Naive thymus-derived CD4-positive, alpha-beta T cell (primary cell): ENCODE results near the gene SLC7A6OS. TPM values are rescaled to one million over a fixed set of nuclear protein-coding genes. Genes with fewer than 3 reads are reported as not detected.
A peak's percentile ranks its signal among the peaks of the same experiment; 100 is the strongest.

ENCODE experiments used
- ATAC-seq: fragments of 150-1000 bp; cut with Tn5 transposase; 2 replicates; pipeline ENCODE4 v1.10.0; 2021; ENCODE audit warnings: mild to moderate bottlenecking, moderate library complexity
- CTCF ChIA-PET: fragments of 350-600 bp; sonication (Branson Sonifier 250); formaldehyde crosslinking; loops from one replicate; lab custom pipeline; 2021; ENCODE audit warnings: antibody characterized with exemption; lab: Charles Lee
- POLR2A ChIA-PET: fragments of 350-600 bp; sonication (Branson Sonifier 250); formaldehyde crosslinking; loops from one replicate; lab custom pipeline; 2021; ENCODE audit warnings: antibody characterized with exemption, inconsistent platforms; lab: Charles Lee
- DNase-seq, 9 donors: peaks; one replicate each; pipeline versions ENCODE4 v3.0.0 to v3.0.0-alpha.2; 2020 to 2022; ENCODE audit warnings: mixed read lengths in 1 of 9
- H3K27ac ChIP-seq: one replicate; pipeline ENCODE4 v1.7.0; 2013; ENCODE audit warnings: mild to moderate bottlenecking, low read depth, low read length, moderate library complexity
- H3K27me3 ChIP-seq, 2 donors: one replicate each; pipeline ENCODE4 v1.7.0; 2013; ENCODE audit warnings: low read length in 2 of 2, mild to moderate bottlenecking in 2 of 2, moderate library complexity in 2 of 2; ENCODE audit not compliant: control insufficient read depth in 2 of 2, insufficient read depth in 2 of 2
- H3K36me3 ChIP-seq, 3 experiments: 1 replicate in 2 of 3; 2 replicates in 1 of 3; pipeline ENCODE4 v1.7.0; 2013; ENCODE audit warnings: low read length in 3 of 3, mild to moderate bottlenecking in 3 of 3, moderate library complexity in 1 of 3; ENCODE audit not compliant: insufficient read depth in 3 of 3, control insufficient read depth in 2 of 3
- H3K4me1 ChIP-seq, 2 donors: one replicate each; pipeline ENCODE4 v1.7.0; 2013; ENCODE audit warnings: low read length in 2 of 2, mild to moderate bottlenecking in 2 of 2, moderate library complexity in 1 of 2; ENCODE audit not compliant: control insufficient read depth in 2 of 2, insufficient read depth in 2 of 2
- H3K4me3 ChIP-seq: 2 replicates; pipeline ENCODE4 v1.7.0; 2013; ENCODE audit warnings: mild to moderate bottlenecking, low read length
- H3K9me3 ChIP-seq, 3 experiments: 1 replicate in 2 of 3; 2 replicates in 1 of 3; pipeline ENCODE4 v1.7.0; 2013; ENCODE audit warnings: low read length in 3 of 3; ENCODE audit not compliant: control insufficient read depth in 2 of 3
- H3K27ac Mint-ChIP-seq, 9 donors: one replicate each; pipeline ENCODE4 v1.8.0; 2020 to 2022; ENCODE audit warnings: mixed read lengths in 9 of 9, mild to moderate bottlenecking in 8 of 9, moderate library complexity in 5 of 9, inconsistent platforms in 2 of 9
- H3K27me3 Mint-ChIP-seq, 5 donors: one replicate each; pipeline ENCODE4 v1.8.0; 2021 to 2022; ENCODE audit warnings: mixed read lengths in 5 of 5, mild to moderate bottlenecking in 1 of 5
- H3K36me3 Mint-ChIP-seq, 5 donors: one replicate each; pipeline ENCODE4 v1.8.0; 2020 to 2022; ENCODE audit warnings: mixed read lengths in 5 of 5, mild to moderate bottlenecking in 3 of 5, inconsistent platforms in 1 of 5
- H3K4me1 Mint-ChIP-seq, 7 donors: one replicate each; pipeline ENCODE4 v1.8.0; 2020 to 2022; ENCODE audit warnings: mixed read lengths in 7 of 7, mild to moderate bottlenecking in 3 of 7, inconsistent platforms in 1 of 7
- H3K4me3 Mint-ChIP-seq, 10 donors: one replicate each; pipeline ENCODE4 v1.8.0; 2020 to 2022; ENCODE audit warnings: mild to moderate bottlenecking in 10 of 10, mixed read lengths in 10 of 10, moderate library complexity in 6 of 10, inconsistent platforms in 2 of 10
- H3K9me3 Mint-ChIP-seq, 11 donors: one replicate each; pipeline ENCODE4 v1.8.0; 2020 to 2022; ENCODE audit warnings: mixed read lengths in 11 of 11, mild to moderate bottlenecking in 4 of 11, inconsistent platforms in 1 of 11, moderate library complexity in 1 of 11
- intact Hi-C, 2 donors: fragments of 100-400 bp; cut with micrococcal nuclease; formaldehyde crosslinking; loops; one replicate each; pipeline ENCODE4 v1.15.1; 2023
- polyA plus RNA-seq, 2 donors: library from polyadenylated mRNA; unstranded; fragments of 300-500 nt; fragmentation: Illumina TruSeq; gene quantifications; one replicate each; pipeline ENCODE4 v1.2.3, GENCODE V29; 2021
- total RNA-seq, 6 experiments: library from RNA in 5 of 6; stranded (reverse) in 5 of 6; gene quantifications; 1 replicate in 5 of 6; 2 replicates in 1 of 6; pipeline ENCODE4 v1.2.3 and lab custom pipeline; 2021 to 2026

Gene SLC7A6OS
- total and polyA plus RNA-seq, 7 experiments from 2014 or later, result 22.1 to 50.3 (median 34.8) TPM

DNA sequence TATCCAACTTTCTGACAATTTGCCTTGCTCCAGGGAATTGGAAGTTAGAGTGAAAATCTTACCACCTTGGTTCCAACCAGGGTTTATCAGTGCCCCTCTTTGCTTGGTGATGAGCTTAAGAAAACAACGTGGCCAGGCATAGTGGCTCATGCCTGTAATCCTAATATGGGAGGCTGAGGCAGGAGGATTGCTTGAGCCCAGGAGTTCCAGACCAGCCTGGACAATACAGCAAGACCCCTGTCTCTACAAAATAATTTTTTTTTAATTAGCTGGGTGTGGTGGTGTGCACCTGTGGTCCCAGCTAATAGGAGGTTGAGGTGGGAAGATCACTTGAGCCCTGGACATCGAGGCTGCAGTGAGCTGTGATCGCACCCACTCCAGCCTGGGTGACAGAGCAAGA, 25.1 kb downstream of the SLC7A6OS start:
- H3K4me3 ChIP-seq, result peak overlapping the region; percentile 62
- no peaks in the 10 kb centered on the region for H3K9me3 ChIP-seq
- intact Hi-C loops, result loop anchor here (1.0 to 10.0 kb wide), 6 partner anchors 12 to 721 kb away; partner anchors contain the start of genes CTCF (in 1 of the 2), SLC7A6 (in 1 of the 2), SLC7A6OS (in 1 of the 2) and SMPD3 (in 1 of the 2)
- ChIA-PET CTCF (interaction anchor here (0.7 to 27.4 kb wide), 9 partner anchors 10 to 1025 kb away, joined by 3 to 317 read pairs (median 3); partner anchors contain the start of gene SLC7A6), POLR2A (interaction anchor here (0.6 to 13.7 kb wide), 10 partner anchors 9 to 47 kb away, joined by 3 to 531 read pairs (median 8); partner anchors contain the start of genes PLA2G15, PRMT7, SLC7A6 and SLC7A6OS)
- ATAC-seq (no peak), DNase-seq (no peak)
- Mint-ChIP-seq H3K36me3 (peaks cover 16 to 61% (median 35%) of the 10 kb centered on the region in 5 donors), H3K27me3 (no peaks in the 10 kb centered on the region), H3K27ac (peak overlapping the region; percentile 84 to 92 (median 91)), H3K4me1 (peaks cover 85 to 100% (median 94%) of the 10 kb centered on the region in 7 donors), H3K4me3 (peak overlapping the region; percentile 78 to 93 (median 84)), H3K9me3 (peaks cover 0 to 4% (median 0%) of the 10 kb centered on the region in 11 donors)
- peaks cover 0 to 11% (median 0%) of the 10 kb centered on the region in 3 experiments for H3K36me3 ChIP-seq
- H3K27ac ChIP-seq, result peak overlapping the region; percentile 68
- H3K27me3 ChIP-seq, result no peaks in the 10 kb centered on the region
- H3K4me1 ChIP-seq, result peaks cover 78 to 98% of the 10 kb centered on the region in 2 donors

GRCh38 chr16:68284847-68285246, 25.9 kb downstream of the SLC7A6OS start:
- H3K27me3 ChIP-seq, result no peaks in the 10 kb centered on the region
- Mint-ChIP-seq H3K4me3 (peak overlapping the region; percentile 78 to 93 (median 84)), H3K9me3 (peaks cover 0 to 4% (median 0%) of the 10 kb centered on the region in 11 donors), H3K27me3 (no peaks in the 10 kb centered on the region), H3K36me3 (peaks cover 16 to 61% (median 34%) of the 10 kb centered on the region in 5 donors), H3K4me1 (peaks cover 82 to 97% (median 90%) of the 10 kb centered on the region in 7 donors), H3K27ac (peak overlapping the region; percentile 84 to 92 (median 91))
- peak overlapping the region; percentile 68 for H3K27ac ChIP-seq
- DNase-seq (no peak), ATAC-seq (peak; percentile 23)
- no peaks in the 10 kb centered on the region for H3K9me3 ChIP-seq
- peak overlapping the region; percentile 62 for H3K4me3 ChIP-seq
- POLR2A ChIA-PET, result interaction anchor here (0.6 to 13.7 kb wide), 7 partner anchors 10 to 197 kb away, joined by 3 to 531 read pairs (median 18); partner anchors contain the start of genes PRMT7, SLC7A6 and SLC7A6OS
- intact Hi-C loops, result loop anchor here (1.0 to 10.0 kb wide), 2 partner anchors 9 to 720 kb away; partner anchors contain the start of gene CTCF (in 1 of the 2)
- CTCF ChIA-PET, result interaction anchor here (0.7 to 27.4 kb wide), 7 partner anchors 9 to 1025 kb away, joined by 3 to 317 read pairs (median 18); partner anchors contain the start of gene SLC7A6
- H3K36me3 ChIP-seq, result peaks cover 0 to 7% (median 0%) of the 10 kb centered on the region in 3 experiments
- peaks cover 77 to 97% of the 10 kb centered on the region in 2 donors for H3K4me1 ChIP-seq

- Mint-ChIP-seq H3K9me3 (peaks cover 0 to 4% (median 0%) of the 10 kb centered on the region in 11 donors), H3K4me3 (peak overlapping the region; percentile 78 to 93 (median 84)), H3K27me3 (no peaks in the 10 kb centered on the region), H3K4me1 (peaks cover 80 to 97% (median 89%) of the 10 kb centered on the region in 7 donors), H3K36me3 (peaks cover 16 to 63% (median 36%) of the 10 kb centered on the region in 5 donors), H3K27ac (peak overlapping the region; percentile 84 to 92 (median 91))
- Histone ChIP-seq H3K4me1 (peaks cover 71 to 97% of the 10 kb centered on the region in 2 donors), H3K4me3 (peak overlapping the region; percentile 62), H3K27me3 (no peaks in the 10 kb centered on the region), H3K9me3 (no peaks in the 10 kb centered on the region), H3K36me3 (peaks cover 0 to 9% (median 0%) of the 10 kb centered on the region in 3 experiments), H3K27ac (peak overlapping the region; percentile 68)
- DNase-seq (no peak), ATAC-seq (no peak)
- ChIA-PET CTCF (interaction anchor here (0.6 to 27.4 kb wide), 8 partner anchors 8 to 642 kb away, joined by 3 to 317 read pairs (median 12); partner anchors contain the start of genes PRMT7, SLC7A6 and SLC7A6OS), POLR2A (interaction anchor here (0.8 to 13.7 kb wide), 7 partner anchors 11 to 199 kb away, joined by 3 to 531 read pairs (median 12); partner anchors contain the start of genes NFATC3, PRMT7, SLC7A6 and SLC7A6OS)
- intact Hi-C loops, result loop anchor here (1.0 to 10.0 kb wide), 2 partner anchors 8 to 719 kb away; partner anchors contain the start of gene CTCF (in 1 of the 2)
These were observed 26.7 kb downstream of the SLC7A6OS start for GRCh38 chr16:68283801-68284598.

GRCh38 chr16:68283346-68283745, 27.4 kb downstream of the SLC7A6OS start:
- H3K27ac Mint-ChIP-seq, result peak overlapping the region; percentile 84 to 92 (median 91)
- DNase-seq (no peak), ATAC-seq (no peak)
- no peaks in the 10 kb centered on the region for H3K9me3 ChIP-seq
- peaks cover 0 to 9% (median 0%) of the 10 kb centered on the region in 3 experiments for H3K36me3 ChIP-seq
- H3K27me3 Mint-ChIP-seq, result no peaks in the 10 kb centered on the region
- peaks cover 0 to 4% (median 0%) of the 10 kb centered on the region in 11 donors for H3K9me3 Mint-ChIP-seq
- peaks cover 66 to 95% of the 10 kb centered on the region in 2 donors for H3K4me1 ChIP-seq
- ChIA-PET POLR2A (interaction anchor here (1.1 to 13.7 kb wide), 6 partner anchors 11 to 46 kb away, joined by 3 to 531 read pairs (median 13); partner anchors contain the start of genes PRMT7, SLC7A6 and SLC7A6OS), CTCF (interaction anchor here (0.7 to 27.4 kb wide), 6 partner anchors 8 to 44 kb away, joined by 4 to 317 read pairs (median 20); partner anchors contain the start of genes PRMT7, SLC7A6 and SLC7A6OS)
- peak overlapping the region; percentile 68 for H3K27ac ChIP-seq
- peaks cover 16 to 63% (median 36%) of the 10 kb centered on the region in 5 donors for H3K36me3 Mint-ChIP-seq
- intact Hi-C loops, result loop anchor here in 1 of 2 donors (10.0 kb wide), 1 partner anchor 719 kb away; the partner anchor contains the start of gene CTCF
- peaks cover 79 to 91% (median 87%) of the 10 kb centered on the region in 7 donors for H3K4me1 Mint-ChIP-seq
- H3K4me3 ChIP-seq, result peak overlapping the region; percentile 62
- peak overlapping the region; percentile 78 to 93 (median 84) for H3K4me3 Mint-ChIP-seq
- no peaks in the 10 kb centered on the region for H3K27me3 ChIP-seq

DNA sequence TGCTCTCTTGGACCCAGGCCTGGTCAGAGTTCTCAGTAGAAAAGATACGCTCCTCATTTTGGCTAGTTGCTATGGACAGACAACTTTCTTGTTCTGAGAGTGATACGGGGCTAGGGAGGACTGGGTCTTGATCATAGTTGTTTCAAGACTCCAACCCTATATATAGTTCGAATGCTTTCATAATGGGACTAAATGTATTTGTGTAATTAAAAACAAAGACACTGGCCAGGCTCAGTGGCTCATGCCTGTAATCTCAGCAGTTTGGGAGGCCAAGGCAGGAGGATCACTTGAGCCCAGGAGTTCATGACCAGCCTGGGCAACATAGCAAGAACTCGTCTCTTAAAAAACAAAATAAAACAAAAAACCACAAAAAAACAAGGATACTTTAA, 28.7 kb downstream of the SLC7A6OS start:
- CTCF ChIA-PET, result interaction anchor here (27.4 kb wide), 1 partner anchor 21 kb away, joined by 317 read pairs; the partner anchor contains the start of gene SLC7A6
- Mint-ChIP-seq H3K9me3 (peaks cover 0 to 4% (median 0%) of the 10 kb centered on the region in 11 donors), H3K27me3 (no peaks in the 10 kb centered on the region), H3K4me3 (peak overlapping the region; percentile 74 to 93 (median 84)), H3K27ac (peak overlapping the region; percentile 81 to 99 (median 90)), H3K36me3 (peaks cover 10 to 52% (median 27%) of the 10 kb centered on the region in 5 donors), H3K4me1 (peaks cover 68 to 84% (median 74%) of the 10 kb centered on the region in 7 donors)
- Histone ChIP-seq H3K4me3 (peak overlapping the region; percentile 34), H3K27ac (peak overlapping the region; percentile 68), H3K9me3 (no peaks in the 10 kb centered on the region), H3K36me3 (peaks cover 0 to 9% (median 0%) of the 10 kb centered on the region in 3 experiments), H3K27me3 (no peaks in the 10 kb centered on the region), H3K4me1 (peaks cover 53 to 85% of the 10 kb centered on the region in 2 donors)
- intact Hi-C loops, result loop anchor here in 1 of 2 donors (10.0 kb wide), 1 partner anchor 717 kb away; the partner anchor contains the start of gene CTCF
- POLR2A ChIA-PET, result interaction anchor here (0.9 to 25.4 kb wide), 8 partner anchors 7 to 40 kb away, joined by 3 to 531 read pairs (median 6); partner anchors contain the start of genes PRMT7, SLC7A6 and SLC7A6OS
- ATAC-seq, result no peak
- DNase-seq, result no peak
